H1 (cell line): ENCODE results near the gene CGB2. TPM values are rescaled to one million over a fixed set of nuclear protein-coding genes. Genes with fewer than 3 reads are reported as not detected.

Experiments used
- CTCF ChIA-PET: fragments of 300-600 bp; sonication (Branson Sonifier 250); formaldehyde crosslinking; loops from one replicate; lab custom pipeline; 2021; ENCODE audit not compliant: partially characterized antibody; lab: Charles Lee
- POLR2A ChIA-PET: fragments of 300-600 bp; sonication (Branson Sonifier 250); formaldehyde crosslinking; loops from one replicate; lab custom pipeline; 2021; ENCODE audit warnings: inconsistent platforms; ENCODE audit not compliant: partially characterized antibody; lab: Charles Lee
- DNase-seq, 2 experiments: peaks; one replicate each; pipeline versions ENCODE4 v3.0.0 to v3.0.0-alpha.2; 2010 to 2022; ENCODE audit warnings: low spot score in 2 of 2, low read depth in 1 of 2, mixed read lengths in 1 of 2
- FAIRE-seq: peaks from 2 replicates; lab custom pipeline; 2011; peaks lifted over from hg19 to GRCh38; lab: Jason Lieb, UNC
- H2AFZ ChIP-seq: 2 replicates; pipeline ENCODE4 v1.8.1; 2012; ENCODE audit warnings: low read length, inconsistent platforms
- H2AK5ac ChIP-seq: 2 replicates; pipeline ENCODE4 v1.6.1; 2013; ENCODE audit warnings: low read depth, low read length
- H2BK120ac ChIP-seq: replicated peaks from 2 replicates; pipeline ENCODE3; 2013; ENCODE audit warnings: low read depth, low read length, inconsistent platforms
- H2BK12ac ChIP-seq: 2 replicates; pipeline ENCODE4 v1.6.1; 2013; ENCODE audit warnings: low read depth, low read length
- H2BK15ac ChIP-seq: 2 replicates; pipeline ENCODE4 v1.6.1; 2013; ENCODE audit warnings: low read length
- H2BK20ac ChIP-seq: 2 replicates; pipeline ENCODE4 v1.6.1; 2013; ENCODE audit warnings: low read length
- H2BK5ac ChIP-seq: 2 replicates; pipeline ENCODE4 v1.6.1; 2013; ENCODE audit warnings: low read depth, low read length
- H3K14ac ChIP-seq: 2 replicates; pipeline ENCODE4 v1.6.1; 2013; ENCODE audit warnings: inconsistent platforms; ENCODE audit not compliant: insufficient read length
- H3K18ac ChIP-seq: 2 replicates; pipeline ENCODE4 v1.6.1; 2013; ENCODE audit warnings: low read length; ENCODE audit errors: extremely low read depth
- H3K23ac ChIP-seq: 2 replicates; pipeline ENCODE4 v1.6.1; 2013; ENCODE audit warnings: inconsistent platforms; ENCODE audit not compliant: insufficient read length
- H3K23me2 ChIP-seq: 2 replicates; pipeline ENCODE4 v1.6.1; 2013; ENCODE audit warnings: low read depth, low read length
- H3K27ac ChIP-seq: 2 replicates; pipeline ENCODE4 v1.6.1; 2011; ENCODE audit warnings: low read depth, low read length, inconsistent platforms
- H3K27me3 ChIP-seq, 4 experiments: replicated peaks in 1 of 4; 1 replicate in 1 of 4; 2 replicates in 3 of 4; pipeline versions ENCODE4 v1.6.1 to v1.8.1; 2011 to 2013; ENCODE audit warnings: low read length in 3 of 4, mild to moderate bottlenecking in 3 of 4, inconsistent platforms in 2 of 4, mixed read lengths in 2 of 4, moderate library complexity in 1 of 4; ENCODE audit not compliant: control insufficient read depth in 3 of 4, insufficient read depth in 3 of 4; ENCODE audit errors: extremely low read depth in 1 of 4
- H3K36me3 ChIP-seq, 4 experiments: 2 replicates each; pipeline versions ENCODE4 v1.6.1 to v1.8.1; 2011 to 2013; ENCODE audit warnings: mild to moderate bottlenecking in 4 of 4, low read length in 3 of 4, moderate library complexity in 2 of 4, control low read depth in 1 of 4, inconsistent platforms in 1 of 4; ENCODE audit not compliant: insufficient read depth in 4 of 4, control insufficient read depth in 2 of 4
- H3K4ac ChIP-seq: replicated peaks from 2 replicates; pipeline ENCODE3; 2013; ENCODE audit warnings: low read length, low read depth, mixed read lengths, inconsistent platforms; ENCODE audit not compliant: insufficient read length
- H3K4me1 ChIP-seq, 4 experiments: replicated peaks in 1 of 4; 1 replicate in 1 of 4; 2 replicates in 3 of 4; pipeline versions ENCODE4 v1.6.1 to v1.8.1; 2011 to 2013; ENCODE audit warnings: low read length in 3 of 4, inconsistent platforms in 2 of 4, mixed read lengths in 1 of 4; ENCODE audit not compliant: insufficient read depth in 4 of 4, control insufficient read depth in 3 of 4
- H3K4me2 ChIP-seq, 2 experiments: 2 replicates each; pipeline versions ENCODE4 v1.6.1 to v1.8.1; 2011 to 2013; ENCODE audit warnings: low read depth in 2 of 2, low read length in 2 of 2, control low read depth in 1 of 2, inconsistent platforms in 1 of 2, mild to moderate bottlenecking in 1 of 2; ENCODE audit not compliant: insufficient read depth in 1 of 2
- H3K4me3 ChIP-seq, 4 experiments: fragments of 200-600, 300-600 bp in 1 of 4; sonication (generic), shearing (Covaris generic), sonication (Bioruptor Twin) in 1 of 4; 2 replicates each; pipeline versions ENCODE4 v1.5.1 to v1.8.1; 2011 to 2016; ENCODE audit warnings: low read length in 4 of 4, low read depth in 3 of 4, control low read depth in 2 of 4, inconsistent platforms in 2 of 4, mild to moderate bottlenecking in 2 of 4, mixed read lengths in 1 of 4, moderate library complexity in 1 of 4; ENCODE audit not compliant: insufficient read depth in 2 of 4; ENCODE audit errors: extremely low read depth in 1 of 4
- H3K56ac ChIP-seq: replicated peaks from 2 replicates; pipeline ENCODE3; 2013; ENCODE audit warnings: low read depth, mild to moderate bottlenecking, mixed read lengths, low read length, inconsistent platforms; ENCODE audit not compliant: insufficient read length
- H3K79me1 ChIP-seq: 2 replicates; pipeline ENCODE4 v1.6.1; 2013; ENCODE audit warnings: low read depth, low read length, control low read depth
- H3K79me2 ChIP-seq, 2 experiments: 2 replicates each; pipeline versions ENCODE4 v1.6.1 to v1.8.1; 2012 to 2013; ENCODE audit warnings: low read length in 2 of 2, mild to moderate bottlenecking in 2 of 2, inconsistent platforms in 1 of 2; ENCODE audit not compliant: insufficient read depth in 2 of 2, control insufficient read depth in 1 of 2
- H3K9ac ChIP-seq, 4 experiments: replicated peaks in 1 of 4; 1 replicate in 1 of 4; 2 replicates in 3 of 4; pipeline versions ENCODE4 v1.6.1 to v1.8.1; 2011 to 2013; ENCODE audit warnings: low read depth in 3 of 4, low read length in 3 of 4, control low read depth in 2 of 4, mild to moderate bottlenecking in 2 of 4, moderate library complexity in 2 of 4, inconsistent platforms in 1 of 4; ENCODE audit errors: extremely low read depth in 1 of 4
- H3K9me3 ChIP-seq, 2 experiments: 2 replicates each; pipeline versions ENCODE4 v1.6.1 to v1.8.1; 2012 to 2013; ENCODE audit warnings: mild to moderate bottlenecking in 2 of 2, moderate library complexity in 2 of 2, control low read depth in 1 of 2, inconsistent platforms in 1 of 2, low read depth in 1 of 2, low read length in 1 of 2, mixed read lengths in 1 of 2; ENCODE audit not compliant: insufficient read depth in 2 of 2
- H4K20me1 ChIP-seq, 2 experiments: replicated peaks in 1 of 2; 2 replicates each; pipeline versions ENCODE3 to v1.8.1; 2011 to 2013; ENCODE audit warnings: inconsistent platforms in 2 of 2, low read length in 2 of 2, mild to moderate bottlenecking in 1 of 2; ENCODE audit not compliant: insufficient read depth in 2 of 2, control insufficient read depth in 1 of 2
- H4K5ac ChIP-seq: 2 replicates; pipeline ENCODE4 v1.6.1; 2013; ENCODE audit warnings: low read length, low read depth, mixed read lengths, inconsistent platforms; ENCODE audit not compliant: insufficient read length
- H4K8ac ChIP-seq: 2 replicates; pipeline ENCODE4 v1.8.0; 2013; ENCODE audit warnings: mild to moderate bottlenecking, moderate library complexity, low read length, inconsistent platforms; ENCODE audit not compliant: insufficient read depth; ENCODE audit errors: extremely low read depth
- H4K91ac ChIP-seq: replicated peaks from 2 replicates; pipeline ENCODE3; 2013; ENCODE audit warnings: low read length, mixed read lengths, inconsistent platforms; ENCODE audit not compliant: insufficient read length
- JUND ChIP-seq: IDR thresholded peaks from 2 replicates; pipeline ENCODE4 v1.6.1; 2011; ENCODE audit warnings: mild to moderate bottlenecking, improper control_type of control experiment, low read length
- SP1 ChIP-seq: IDR thresholded peaks from 2 replicates; pipeline ENCODE4 v1.6.1; 2011; ENCODE audit warnings: low read depth, low read length
- WGBS, 2 experiments: shearing (Covaris generic) in 1 of 2; methylation state at CpG; one replicate each; pipeline versions ENCODE4 v1.1.6 to v1.1.7; 2013 to 2015; ENCODE audit warnings: low lambda C conversion rate in 2 of 2, mixed read lengths in 2 of 2, inconsistent platforms in 1 of 2, low coverage in 1 of 2, missing lambda C conversion rate in 1 of 2; ENCODE audit not compliant: insufficient replicate concordance in 2 of 2, insufficient coverage in 1 of 2, insufficient read length in 1 of 2; ENCODE audit errors: extremely low coverage in 1 of 2, missing lambda C conversion rate in 1 of 2; 5-methylcytosine and 5-hydroxymethylcytosine counted together
- polyA plus RNA-seq, 7 experiments: library from polyadenylated mRNA; depleted of rRNA in 3 of 7; stranded (reverse) in 5 of 7; unstranded in 2 of 7; fragments of >200 nt in 5 of 7; fragments of 200-250 nt in 2 of 7; gene quantifications; 1 replicate in 5 of 7; 2 replicates in 1 of 7; 4 replicates in 1 of 7; pipeline versions ENCODE4 v1.2.1 to v1.2.3, GENCODE V29; 2011 to 2013; ENCODE audit warnings: missing spikeins in 2 of 7, mixed read lengths in 2 of 7
- total RNA-seq: library from RNA; stranded (reverse); fragmentation: NEBNext Ultra II Directional; extraction: Animal tissue kit (Norgen Biotek cat#: 25700); gene quantifications from 2 replicates; pipeline ENCODE4 v1.2.1, GENCODE V29; 2021

The CGB2 gene
- total and polyA plus RNA-seq, 2 of the 8 experiments (the other 6 are each of a cell fraction or from before 2014, with no cell fraction given), result 0.71 to 3.2 TPM

GRCh38 chr19:49061000-49061399, 29.3 kb downstream of the CGB2 start:
- H4K8ac ChIP-seq, result no peak overlapping the region; the same call in 1 of the 2 replicates
- POLR2A ChIA-PET, result interaction anchor here (1.2 to 1.6 kb wide), 3 partner anchors 42 to 150 kb away, joined by 3 read pairs; no protein-coding TSS in a partner anchor
- H4K20me1 ChIP-seq, result peaks cover 0 to 2% of the 10 kb centered on the region in 2 experiments
- H2BK5ac ChIP-seq, result no peak overlapping the region
- H2BK20ac ChIP-seq, result no peak overlapping the region
- H3K27ac ChIP-seq, result no peak overlapping the region
- H4K5ac ChIP-seq, result no peak overlapping the region
- H3K18ac ChIP-seq, result no peak overlapping the region
- H3K14ac ChIP-seq, result no peak overlapping the region
- H3K4me2 ChIP-seq, result no peak overlapping the region
- no peak overlapping the region for H3K9ac ChIP-seq
- no peak overlapping the region for H4K91ac ChIP-seq
- no peak overlapping the region for H3K4ac ChIP-seq
- no peak overlapping the region for H3K56ac ChIP-seq
- H3K36me3 ChIP-seq, result no peaks in the 10 kb centered on the region
- CTCF ChIA-PET, result interaction anchor here (1.1 to 3.5 kb wide), 5 partner anchors 9 to 62 kb away, joined by 3 to 25 read pairs (median 4); no protein-coding TSS in a partner anchor
- no peaks in the 10 kb centered on the region for H3K9me3 ChIP-seq
- 94% methylated on average over 2 of the region's 2 CpGs; no CpG with 5 or more reads in 1 of the 2 experiments for WGBS, 2 experiments
- FAIRE-seq, result no peak
- DNase-seq, result no peak
- H2AK5ac ChIP-seq, result no peak overlapping the region
- H3K79me1 ChIP-seq, result no peaks in the 10 kb centered on the region
- H3K23me2 ChIP-seq, result peaks cover 12% of the 10 kb centered on the region
- TF ChIP-seq JUND (no peak), SP1 (no peak)
- H2BK120ac ChIP-seq, result no peak overlapping the region
- H2BK15ac ChIP-seq, result no peak overlapping the region
- H3K4me1 ChIP-seq, result peaks cover 0 to 29% (median 24%) of the 10 kb centered on the region in 4 experiments; a peak in 6 of 7 replicates
- H3K27me3 ChIP-seq, result peaks cover 10 to 44% (median 40%) of the 10 kb centered on the region in 4 experiments
- H3K79me2 ChIP-seq, result no peaks in the 10 kb centered on the region
- H3K4me3 ChIP-seq, result no peak overlapping the region
- H2AFZ ChIP-seq, result no peak overlapping the region
- H2BK12ac ChIP-seq, result no peak overlapping the region
- no peak overlapping the region for H3K23ac ChIP-seq
